HG03108 (cell line): ENCODE data around the gene C1QL2.

ENCODE experiments used
- ATAC-seq: cut with Tn5 transposase; IDR thresholded peaks from one replicate; pipeline ENCODE4 v1.9.1; 2021; ENCODE audit warnings: moderate library complexity; ENCODE audit not compliant: unreplicated experiment

The C1QL2 gene

DNA sequence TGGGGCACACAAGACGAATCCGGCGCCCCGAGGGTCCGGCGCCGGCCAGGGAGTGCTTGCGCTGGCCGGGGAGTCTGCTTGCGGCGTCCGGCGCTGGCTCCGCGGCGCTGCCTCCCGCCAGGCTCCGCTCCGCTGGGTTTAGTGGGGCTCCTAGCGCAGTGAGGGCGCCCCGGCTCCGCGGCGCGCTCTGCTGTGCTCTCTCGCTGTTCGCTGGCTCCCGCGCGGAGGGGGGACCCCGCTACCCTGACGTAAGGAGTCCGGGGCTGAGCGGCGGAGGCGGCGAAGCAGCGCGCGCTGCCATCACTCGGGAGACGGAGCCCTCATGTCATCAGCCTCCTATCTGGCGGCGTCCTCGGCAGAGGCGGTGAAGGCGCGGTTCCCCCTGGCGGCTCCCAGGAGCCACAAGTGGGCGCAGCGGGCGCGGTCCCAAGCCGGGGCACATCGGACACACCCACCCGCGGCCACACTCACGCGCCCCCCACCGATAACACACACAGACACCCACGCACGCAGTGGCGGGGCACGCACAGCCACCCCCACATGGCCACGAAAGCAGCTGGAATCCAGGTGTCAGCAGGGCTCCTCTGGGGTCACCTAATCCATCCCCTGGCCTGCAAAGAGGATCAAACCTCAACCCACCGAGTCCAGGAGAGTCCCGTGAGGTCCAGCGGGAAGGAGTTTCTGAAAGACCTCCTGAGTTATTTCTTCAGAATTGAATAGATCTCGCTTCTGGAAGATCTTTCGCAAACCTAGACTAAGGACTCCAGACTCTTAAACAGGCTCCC, at the start of gene C1QL2:
C1QL2 (minus strand) TSS at position 189 of the 785 bp plus-strand sequence. CDS start 482 bp downstream, outside the sequence.
- no peak for ATAC-seq

DNA sequence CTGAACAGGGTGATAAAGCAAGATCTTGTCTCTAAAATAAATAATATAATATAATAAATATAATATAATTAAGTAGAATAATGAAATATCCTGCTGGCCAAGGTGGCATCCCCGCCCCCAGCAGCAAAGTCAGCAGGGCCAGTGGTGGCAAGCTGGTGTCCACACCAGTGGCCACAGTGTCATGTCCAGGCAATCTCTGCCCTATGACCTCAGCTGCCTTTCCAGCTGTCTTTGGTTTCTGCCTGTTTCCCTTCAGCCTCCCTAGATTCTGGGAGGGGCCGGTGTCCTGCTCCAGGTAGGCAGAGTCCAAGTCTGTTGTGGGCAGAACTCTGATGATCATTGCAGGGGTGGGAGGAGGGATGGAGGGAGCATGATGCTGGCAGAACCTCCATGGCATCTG, 48.9 kb upstream of the C1QL2 start:
- no peak for ATAC-seq

DNA sequence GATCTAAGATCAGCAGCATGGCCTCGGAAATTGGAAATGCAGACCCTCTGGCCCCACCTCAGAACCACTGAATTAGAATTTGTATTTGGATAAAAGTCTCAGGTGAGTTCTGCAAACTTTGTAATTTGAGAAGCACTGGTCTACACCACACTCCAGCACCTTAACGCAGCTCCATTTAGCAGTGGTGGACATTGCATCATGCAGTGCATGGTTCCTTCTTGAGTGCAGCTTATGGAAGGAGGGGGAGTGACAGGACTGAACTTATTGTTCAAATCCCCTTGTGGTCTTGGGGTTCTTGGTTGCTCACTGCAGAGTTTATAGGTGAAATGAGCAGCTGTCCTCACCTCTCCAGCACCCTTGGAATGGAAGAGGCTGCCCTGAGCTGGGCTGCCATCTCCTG, 47.6 kb upstream of the C1QL2 start:
- ATAC-seq: no peak

DNA sequence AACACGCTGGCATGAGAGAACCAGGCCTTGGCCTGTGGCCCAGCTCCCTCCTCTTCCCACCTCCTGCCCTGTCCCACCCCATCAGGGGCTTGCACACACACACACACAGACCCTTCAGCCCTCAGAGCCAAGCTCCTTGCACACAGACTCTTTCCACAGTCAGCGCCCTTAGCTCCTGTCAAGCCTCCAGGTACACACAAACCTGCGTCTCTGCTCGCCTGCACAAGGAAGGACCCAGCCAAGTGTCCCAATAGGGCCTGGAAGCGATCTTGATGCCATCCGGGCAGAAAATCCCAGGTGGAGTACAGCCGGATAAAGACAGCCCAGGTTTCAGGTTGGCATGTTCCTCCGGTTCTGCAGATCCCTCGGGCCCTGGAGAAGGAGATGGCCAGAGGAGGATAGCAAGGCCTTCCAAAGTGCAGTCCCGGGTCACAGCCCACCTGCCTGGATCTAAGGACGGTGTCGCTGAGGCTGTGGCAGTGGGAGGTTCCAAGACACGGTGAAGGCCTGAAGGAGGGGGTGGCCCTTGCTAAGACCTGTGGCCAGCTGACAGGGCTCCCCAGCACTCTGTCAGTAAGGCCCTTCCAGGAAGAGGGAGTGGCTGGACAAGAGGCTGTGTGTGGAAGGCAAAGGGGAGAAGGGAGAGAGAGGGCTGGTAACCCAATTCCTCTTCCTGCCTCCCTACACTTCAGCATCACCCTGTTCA, 46.6 kb upstream of the C1QL2 start:
- no peak for ATAC-seq

DNA sequence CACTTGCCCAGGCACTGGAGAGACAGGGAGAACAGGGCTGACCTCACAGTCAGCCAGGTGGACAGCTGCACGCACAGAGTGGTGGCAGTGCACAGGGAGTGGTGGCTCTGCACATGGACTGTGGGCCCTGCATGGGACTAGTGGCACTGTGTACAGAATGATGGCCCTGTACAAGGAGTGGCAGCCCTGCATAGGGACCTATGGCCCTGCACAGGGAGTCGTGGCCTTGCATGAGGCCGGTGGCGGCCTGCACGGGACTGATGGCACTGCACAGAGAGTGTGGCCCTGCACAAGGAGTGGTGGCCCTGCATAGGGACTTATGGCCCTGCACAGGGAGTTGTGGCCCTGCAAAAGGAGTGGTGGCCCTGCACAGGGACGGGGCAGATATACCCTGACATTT, 46.0 kb upstream of the C1QL2 start:
- ATAC-seq: no peak

DNA sequence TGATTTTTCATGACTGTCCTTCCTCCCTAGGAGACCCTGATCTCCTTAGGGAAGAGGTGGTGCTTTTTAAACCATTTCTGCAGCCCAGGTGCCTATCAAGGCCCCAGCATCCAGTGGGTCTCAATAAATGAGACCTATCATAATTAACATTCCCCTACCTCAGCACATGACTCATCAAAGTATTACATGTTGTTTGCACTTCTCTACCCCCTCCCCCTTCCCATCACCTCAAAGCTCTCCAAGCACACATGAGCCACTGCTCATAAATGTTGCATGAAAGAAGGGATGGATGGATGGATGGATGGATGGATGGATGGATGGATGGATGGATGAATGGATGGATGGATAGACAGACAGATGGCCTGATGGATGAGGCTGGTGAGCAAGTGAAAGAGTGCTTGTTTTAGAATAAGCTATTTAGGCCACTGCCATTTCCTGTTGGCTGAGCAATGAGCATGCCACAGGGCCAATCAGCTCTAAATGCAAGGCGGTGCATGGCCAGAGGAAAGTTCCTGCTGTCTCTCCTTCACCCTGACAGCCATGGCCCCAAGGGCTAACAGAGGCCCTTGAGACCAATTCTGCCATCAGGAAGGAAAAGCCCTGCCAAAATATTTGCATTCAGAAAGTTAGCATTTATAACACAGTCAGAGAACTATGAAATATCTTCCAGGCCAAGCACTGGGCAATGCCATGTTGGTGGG, 44.2 kb upstream of the C1QL2 start:
- no peak for ATAC-seq

DNA sequence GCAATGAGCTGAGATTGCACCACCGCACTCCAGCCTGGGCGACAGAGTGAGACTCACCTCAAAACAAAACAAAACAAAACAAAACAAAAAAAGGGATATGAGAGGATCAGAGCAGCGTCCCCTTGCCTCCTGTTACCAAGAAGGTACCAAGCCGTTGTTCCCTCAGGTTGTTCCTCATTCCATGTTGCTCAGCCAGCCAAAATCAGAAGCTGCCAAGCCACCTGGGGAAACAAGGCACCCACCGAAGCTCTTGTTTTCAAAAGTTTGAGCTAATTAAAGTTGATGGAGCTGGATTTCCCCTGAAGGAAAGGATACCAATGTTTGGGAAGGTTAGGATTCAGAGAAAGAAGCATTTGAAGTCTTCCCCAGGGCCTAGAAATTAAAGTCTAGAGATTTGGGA, 43.3 kb upstream of the C1QL2 start:
- no peak for ATAC-seq

DNA sequence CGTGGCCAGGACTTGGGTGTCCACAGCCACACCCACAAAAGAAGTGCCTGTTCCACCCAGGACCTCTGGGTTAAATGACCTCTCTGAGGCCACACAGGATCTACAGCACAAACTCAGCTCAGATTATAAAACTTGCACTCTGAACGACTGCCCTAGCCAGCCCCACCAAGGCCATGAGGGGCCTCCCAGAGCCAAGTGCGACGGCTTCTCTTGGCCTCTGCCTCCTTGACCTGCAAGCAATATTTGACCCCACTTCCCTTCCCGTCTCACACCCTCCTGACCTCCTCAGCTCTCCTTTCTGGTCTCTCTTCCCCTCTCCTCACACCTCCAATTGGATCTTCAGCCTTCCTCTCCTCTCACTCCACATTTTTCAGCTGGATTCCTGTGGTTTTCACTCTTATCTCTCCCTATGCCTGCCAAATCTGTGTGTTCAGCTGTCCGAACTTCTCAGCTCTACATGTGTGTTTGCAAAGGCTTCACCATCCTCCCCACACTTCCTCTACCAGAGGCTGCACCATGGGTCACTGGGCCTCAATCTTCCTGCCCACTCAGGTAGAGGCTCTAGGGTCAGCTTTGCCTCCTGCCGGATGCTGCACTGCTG, 39.8 kb upstream of the C1QL2 start:
- no peak for ATAC-seq

DNA sequence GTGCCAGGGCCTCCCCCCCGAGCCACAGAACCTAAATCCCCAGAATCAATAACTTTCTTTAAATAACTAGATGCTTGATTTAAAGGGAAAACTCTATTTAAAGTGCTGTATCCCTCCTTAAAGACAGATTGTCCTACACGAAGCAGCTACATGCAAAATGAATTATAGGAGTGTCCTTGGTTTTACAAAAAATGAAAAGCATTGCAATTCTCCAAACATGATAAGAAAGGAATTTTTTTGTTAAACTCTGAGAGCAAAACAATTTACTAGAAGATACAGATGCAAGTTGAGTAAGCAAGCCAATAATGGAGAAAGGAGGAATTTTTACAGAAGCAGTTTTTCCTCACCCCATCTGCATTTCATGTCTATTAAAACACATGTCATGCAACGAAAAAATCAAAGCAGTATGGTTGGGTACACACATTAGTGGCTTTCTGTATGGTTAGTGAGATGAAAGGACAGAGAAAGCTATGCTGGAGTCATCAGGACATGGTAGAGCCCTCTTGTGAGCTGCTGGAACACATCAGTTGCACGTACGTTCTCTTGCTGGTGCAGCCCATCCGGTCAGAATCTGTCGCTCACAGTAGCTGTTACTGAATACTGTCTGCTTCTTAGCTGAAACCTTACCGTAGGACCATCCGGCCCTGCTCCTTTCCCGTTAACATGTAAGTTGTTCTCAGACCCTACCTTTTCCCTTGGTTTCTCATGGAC, 39.1 kb upstream of the C1QL2 start:
- ATAC-seq: no peak

DNA sequence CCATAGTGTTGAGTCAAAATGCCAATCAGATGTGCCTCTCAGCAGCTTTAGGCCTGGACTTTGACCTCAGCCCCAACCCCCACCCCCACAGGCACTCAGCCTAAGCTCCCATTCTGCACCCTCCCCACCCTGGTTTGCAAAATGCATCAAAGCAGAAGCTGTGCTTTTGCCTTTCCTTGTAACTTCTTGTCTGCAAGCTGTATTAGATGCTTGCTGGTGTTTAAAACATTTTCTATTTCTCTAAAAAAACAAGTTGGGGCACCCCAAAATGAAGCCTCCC, 38.5 kb upstream of the C1QL2 start:
- ATAC-seq: no peak

DNA sequence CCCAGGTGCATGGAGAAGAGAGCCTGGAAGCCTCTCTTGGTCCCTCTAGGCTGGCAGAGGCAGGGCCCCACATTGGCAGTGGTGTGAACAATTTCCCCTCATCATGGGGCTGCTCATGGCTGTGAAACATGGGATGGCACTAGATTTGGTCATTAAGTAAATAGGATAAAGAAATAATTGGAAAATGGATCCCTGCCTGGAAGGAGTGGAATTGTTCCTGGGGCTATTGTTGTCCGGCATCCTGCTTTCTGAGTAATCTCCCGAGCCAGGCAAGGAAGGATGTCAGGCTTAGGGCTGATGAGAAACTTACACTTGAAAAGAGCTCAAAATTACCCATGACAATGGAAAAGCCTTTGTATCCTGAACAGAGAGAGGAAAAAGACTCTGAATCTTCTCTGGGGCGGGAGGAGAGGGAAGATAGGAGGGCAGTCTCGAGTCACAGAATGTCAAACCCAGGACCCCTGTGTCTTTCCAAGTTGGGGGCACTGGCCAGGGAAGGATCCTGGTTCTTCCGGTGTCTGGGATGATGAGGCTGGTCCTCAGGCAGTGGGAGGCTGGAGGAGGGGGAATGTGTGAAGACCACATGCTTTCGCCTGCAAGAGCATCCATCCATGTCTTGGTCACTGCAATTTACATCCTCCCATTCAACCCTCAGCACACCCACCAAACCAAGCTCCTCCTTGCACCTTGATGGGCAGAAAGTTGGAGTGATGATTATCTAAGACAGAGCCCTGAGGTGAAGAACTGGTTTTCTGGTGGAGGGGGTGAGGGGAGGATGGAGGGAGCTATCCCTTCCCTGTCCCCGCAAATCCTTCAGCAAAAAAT, 38.0 kb upstream of the C1QL2 start:
- ATAC-seq: no peak

DNA sequence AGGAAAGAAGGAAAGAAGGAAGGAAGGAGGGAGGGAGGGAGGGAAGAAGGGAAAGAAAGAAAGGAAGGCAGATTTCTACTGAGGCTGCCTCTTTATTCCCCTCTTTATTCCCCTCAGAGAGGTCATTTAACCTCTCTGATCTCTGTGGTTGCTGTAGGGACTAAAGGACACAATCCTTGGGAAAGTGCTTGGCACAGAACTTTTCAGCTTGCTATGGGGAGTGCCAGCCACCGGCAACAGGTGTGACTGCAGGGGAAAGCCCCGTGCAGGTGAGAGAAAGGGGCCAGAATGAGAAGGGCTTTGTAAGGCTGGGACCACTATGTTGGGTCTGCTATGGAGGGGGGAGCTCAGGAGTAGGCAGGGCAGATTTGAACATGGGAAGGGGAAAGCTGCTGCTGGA, 37.3 kb upstream of the C1QL2 start:
- no peak for ATAC-seq

DNA sequence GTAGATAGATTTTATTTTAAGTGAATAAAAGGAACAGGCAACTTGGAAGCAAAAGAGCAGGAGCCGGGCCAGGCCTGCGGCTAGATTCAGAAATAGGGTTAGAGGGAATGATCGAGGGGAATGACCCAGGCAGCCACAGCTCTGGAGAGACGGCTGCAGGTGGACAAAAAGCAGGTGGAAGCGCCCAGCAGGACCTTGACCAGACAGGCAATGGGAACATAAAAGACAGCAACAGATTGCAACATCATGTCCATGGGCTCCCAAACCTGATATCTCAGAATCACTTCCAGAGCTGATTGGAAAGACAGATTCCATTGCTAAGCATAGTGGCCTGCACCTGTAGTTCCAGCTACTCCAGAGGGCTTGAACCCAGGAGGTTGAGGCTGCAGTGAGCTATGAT, 36.5 kb upstream of the C1QL2 start:
- no peak for ATAC-seq

DNA sequence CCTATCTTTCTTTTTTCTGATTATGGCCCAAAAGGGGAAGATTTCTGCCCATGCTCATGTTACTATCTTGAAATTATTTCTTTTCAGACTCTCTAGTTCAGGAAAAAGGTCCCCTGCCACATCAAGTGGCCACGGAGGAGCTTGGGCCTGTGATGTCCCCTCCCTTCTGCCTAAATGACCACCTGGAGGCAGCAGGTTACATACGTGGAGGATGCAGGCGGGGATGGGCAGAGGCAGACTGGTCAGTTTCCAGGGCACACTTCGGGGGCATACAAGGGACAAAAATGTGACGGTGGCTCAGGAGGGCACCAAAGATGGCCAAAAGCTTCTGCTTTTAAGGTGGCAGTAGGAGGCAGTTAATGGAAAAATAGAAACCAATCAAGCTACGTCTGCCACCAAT, 34.3 kb upstream of the C1QL2 start:
- no peak for ATAC-seq

DNA sequence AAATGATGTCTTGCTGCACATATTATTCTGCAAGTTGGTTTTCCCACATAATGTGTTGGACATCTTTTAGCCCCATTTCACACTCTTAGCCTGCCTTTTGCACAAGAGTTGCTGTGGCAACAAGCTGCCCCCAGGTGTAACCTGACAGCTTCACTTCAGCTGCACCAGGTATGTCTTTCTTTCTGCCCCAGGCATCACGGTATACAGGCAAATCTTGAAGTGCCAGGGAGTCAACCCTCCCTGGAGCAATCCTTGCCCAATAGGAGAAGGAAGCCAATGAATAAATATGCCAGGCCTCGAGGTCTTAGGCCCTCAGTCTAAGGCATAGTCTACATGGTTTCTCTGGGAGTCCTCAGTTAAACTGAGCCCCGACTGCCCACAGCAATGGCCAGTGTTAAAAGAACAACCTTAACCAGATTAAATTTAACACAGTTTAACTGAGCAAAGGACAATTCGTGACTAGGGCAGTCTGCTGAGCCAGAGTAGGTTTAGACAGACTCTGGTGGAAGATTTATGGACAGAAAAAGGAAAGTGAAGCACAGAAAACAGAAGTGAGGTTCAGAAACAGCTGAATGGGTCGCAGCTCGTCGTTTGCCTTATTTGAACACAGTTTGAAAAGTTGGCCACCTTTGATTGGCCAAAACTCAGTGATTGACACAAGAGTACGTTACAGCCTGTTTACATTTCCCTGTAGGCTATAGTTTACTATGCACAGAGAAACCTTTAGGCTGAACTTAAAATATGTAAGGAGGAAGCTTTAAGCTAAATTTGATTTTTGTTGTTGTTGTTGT, 32.0 kb upstream of the C1QL2 start:
- no peak for ATAC-seq

DNA sequence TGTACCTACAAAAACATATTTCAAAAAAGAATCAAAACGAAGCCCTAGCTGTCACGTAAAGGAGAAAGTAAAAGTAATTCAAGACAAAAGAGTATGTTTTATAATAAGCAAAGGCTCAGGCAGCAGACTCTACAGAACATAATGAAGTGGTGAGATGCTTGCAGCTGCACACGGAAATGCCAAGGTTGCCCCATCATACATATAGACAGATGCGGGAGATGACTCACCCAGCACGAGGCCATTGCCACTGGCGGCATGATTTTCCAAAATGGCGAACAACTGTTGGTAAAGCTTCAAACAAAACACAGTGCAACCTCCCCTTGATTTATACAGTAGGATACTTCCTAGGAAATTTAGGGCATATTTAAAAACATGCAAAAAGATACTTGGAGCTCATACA, 26.0 kb upstream of the C1QL2 start:
- no peak for ATAC-seq

DNA sequence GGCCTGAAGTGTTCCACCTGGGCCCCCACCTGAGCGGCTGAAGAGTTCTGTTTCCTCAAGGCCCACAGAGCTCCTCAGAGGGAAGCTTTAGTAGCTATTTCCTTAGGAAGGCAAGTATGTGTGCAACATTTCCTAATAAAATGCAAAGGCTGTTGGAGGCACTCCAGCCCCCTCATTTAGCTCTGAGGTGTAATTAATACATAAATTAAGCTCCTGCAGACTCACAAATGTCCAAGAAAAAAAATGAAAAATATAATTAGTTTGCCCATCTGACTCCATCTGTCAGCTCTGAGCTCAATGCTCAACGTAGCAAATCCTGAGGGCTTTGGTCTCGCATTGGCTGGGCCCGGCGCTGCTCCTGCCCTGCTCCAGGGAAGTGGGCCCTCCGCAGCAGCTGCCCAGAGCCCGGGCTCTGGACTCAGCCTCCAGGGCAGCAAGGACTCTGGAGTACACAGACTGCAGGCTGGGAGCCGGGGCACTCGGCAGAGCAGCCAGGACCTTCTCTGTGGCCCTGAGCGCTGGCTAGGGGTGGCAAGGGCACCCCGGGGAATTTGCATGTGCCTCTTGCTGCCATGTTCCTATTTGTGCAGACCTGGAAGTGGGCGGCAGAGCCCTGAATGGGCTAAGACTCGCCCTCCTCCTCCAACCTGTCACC, 23.4 kb upstream of the C1QL2 start:
- ATAC-seq: no peak

DNA sequence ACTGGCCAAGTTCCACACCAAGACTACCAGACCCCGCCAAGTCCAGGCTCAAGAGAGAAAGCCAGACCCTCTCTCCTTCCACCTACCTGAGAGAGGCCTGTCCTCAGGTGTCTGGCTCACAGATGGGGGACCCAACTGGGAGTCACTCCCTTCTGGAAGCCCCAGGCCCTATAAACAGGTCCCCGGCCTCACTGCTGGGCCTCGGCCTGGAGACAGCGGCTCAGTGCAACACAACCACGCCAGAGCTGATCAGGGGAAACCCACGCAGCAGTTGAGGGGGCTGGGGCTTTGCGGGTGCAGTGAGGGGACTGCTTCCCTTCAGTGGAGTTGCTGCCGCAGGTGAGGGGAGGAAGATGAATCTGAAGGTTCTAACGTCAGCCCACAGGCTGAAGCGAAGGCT, 22.8 kb upstream of the C1QL2 start:
- no peak for ATAC-seq

DNA sequence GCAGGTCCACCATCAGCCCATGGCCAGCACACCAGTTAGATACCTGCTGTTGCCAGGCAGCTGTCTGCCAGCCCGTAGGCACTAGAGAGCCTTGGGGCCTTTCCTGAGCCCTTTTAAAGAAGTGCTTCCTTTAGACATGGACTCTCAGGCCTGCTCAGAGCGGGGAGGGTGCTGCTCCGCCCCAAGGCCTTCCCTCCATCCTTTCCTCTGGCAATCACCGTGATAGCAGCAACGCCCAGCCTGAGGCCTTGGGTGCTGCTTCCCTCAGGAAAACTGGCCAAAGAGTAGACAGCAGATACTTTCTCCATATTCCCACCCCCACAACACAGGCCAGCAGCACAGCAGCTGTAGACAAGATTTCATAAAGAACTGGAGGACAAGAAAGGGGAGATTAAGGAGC, 22.3 kb upstream of the C1QL2 start:
- no peak for ATAC-seq
